B cell (primary cell): ENCODE measurements around the gene COL2A1.

ENCODE experiments used
- CTCF ChIP-seq: fragments of 200-600 bp; IDR thresholded peaks from one replicate; pipeline ENCODE4 v1.8.0; 2022; ENCODE audit warnings: antibody characterized with exemption, mild to moderate bottlenecking
- EZH2 ChIP-seq: IDR thresholded peaks from 2 replicates; pipeline ENCODE4 v1.6.1; 2012; ENCODE audit warnings: borderline replicate concordance, low read depth, mild to moderate bottlenecking, moderate library complexity, low read length; ENCODE audit not compliant: insufficient read depth, poor library complexity, severe bottlenecking

- no peak for TF ChIP-seq EZH2
- TF ChIP-seq CTCF: no peak
Measured at GRCh38 chr12:47964106-47964728, 40.1 kb downstream of the COL2A1 start.
